GM19324 (cell line): ENCODE data around the gene CYTH2.

Experiments
- ATAC-seq: cut with Tn5 transposase; IDR thresholded peaks from one replicate; pipeline ENCODE4 v1.9.1; 2021; ENCODE audit warnings: mild to moderate bottlenecking, moderate library complexity; ENCODE audit not compliant: unreplicated experiment, low FRiP score

CYTH2 gene

DNA sequence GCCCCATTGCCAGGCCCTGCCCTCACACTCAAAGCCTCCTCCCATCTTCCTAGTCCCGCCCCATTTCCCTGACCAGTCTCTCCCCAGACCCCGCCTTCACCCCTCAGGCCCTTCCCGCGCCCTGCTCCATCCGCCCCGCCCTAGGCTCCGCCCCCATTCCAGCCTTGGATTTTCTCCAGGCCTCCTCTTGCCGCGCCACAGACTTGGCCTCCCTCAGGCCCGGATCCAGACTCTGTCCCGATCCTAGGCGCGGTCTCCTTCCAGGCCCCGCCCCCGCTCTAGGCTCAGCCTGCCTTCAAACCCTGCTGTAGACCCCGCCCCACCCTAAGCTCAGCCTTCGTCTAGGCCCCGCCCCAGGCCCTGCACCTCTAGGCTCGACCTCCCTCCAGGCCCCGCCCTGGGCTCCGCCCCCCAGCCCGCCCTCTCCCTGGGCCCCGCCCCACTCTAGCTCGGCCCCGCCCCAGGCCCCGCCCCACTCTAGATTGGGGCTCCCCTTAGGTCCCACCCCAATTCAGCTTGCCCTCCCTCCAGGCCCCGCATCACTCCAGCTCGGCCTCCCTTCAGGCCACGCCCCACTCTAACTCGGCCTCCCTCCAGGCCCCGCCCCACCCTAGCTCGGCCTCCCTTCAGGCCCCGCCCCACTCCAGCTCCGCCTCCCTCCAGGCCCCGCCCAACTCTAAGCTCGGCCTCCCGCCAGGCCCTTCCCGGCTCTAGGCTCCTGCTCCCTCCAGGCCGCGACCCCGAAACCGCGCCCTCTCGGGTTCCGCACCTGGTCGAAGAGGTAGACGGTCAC is 24.0 kb downstream of the CYTH2 start:
- ATAC-seq = peak; percentile 48

DNA sequence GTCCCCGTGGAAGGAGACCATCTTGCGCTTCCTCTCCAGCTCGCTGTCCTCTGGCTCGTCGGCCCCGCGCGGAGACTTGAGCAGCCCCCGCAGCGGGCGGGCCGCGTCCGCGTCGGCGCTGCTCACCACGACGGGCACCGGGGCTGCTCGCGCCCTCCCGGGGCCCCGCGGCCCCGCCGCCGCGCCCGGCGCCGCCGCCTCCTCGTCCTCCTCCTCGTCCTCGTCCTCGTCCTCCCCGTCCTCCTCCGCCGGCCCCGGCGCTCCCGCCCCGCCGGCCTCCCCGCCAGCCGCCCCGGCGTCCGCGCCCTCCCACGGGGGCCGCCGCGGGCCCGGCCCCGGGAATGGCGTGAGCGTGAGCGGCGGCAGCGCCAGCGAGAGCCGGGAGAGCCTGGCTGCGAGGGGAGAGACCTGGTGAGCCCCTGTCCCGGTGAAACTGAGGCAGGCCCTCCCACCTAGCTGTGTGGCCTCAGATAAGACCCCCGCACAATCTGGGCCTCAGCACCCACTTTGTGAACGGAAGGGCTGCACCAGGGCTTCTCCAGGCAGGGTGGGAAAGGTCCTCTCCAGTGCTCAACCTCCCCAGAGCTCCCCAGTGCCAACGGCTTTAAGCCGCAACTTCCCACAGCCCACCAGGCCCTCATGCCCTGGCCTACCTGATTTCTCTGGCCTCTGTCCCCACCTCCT is 24.7 kb downstream of the CYTH2 start:
- no peak for ATAC-seq

DNA sequence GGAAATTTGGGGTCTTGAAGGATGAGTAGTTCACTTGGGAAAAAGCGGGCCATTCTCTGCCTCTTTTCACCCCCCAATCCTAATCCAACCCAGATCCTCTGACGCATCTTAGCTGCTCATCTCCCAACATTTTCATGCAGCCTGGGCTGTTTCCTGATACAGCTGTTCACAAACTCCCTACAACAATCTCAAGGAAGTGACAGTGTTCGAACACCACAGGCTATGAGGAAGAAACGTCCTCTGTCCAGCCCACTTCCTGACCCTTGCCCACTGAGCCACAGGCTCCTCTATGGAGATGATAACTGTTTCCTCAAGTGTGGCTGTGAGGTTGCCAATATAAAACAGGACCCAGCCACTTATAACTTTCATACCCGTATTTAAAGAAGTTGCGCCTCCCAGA is 26.2 kb downstream of the CYTH2 start:
- ATAC-seq = no peak

DNA sequence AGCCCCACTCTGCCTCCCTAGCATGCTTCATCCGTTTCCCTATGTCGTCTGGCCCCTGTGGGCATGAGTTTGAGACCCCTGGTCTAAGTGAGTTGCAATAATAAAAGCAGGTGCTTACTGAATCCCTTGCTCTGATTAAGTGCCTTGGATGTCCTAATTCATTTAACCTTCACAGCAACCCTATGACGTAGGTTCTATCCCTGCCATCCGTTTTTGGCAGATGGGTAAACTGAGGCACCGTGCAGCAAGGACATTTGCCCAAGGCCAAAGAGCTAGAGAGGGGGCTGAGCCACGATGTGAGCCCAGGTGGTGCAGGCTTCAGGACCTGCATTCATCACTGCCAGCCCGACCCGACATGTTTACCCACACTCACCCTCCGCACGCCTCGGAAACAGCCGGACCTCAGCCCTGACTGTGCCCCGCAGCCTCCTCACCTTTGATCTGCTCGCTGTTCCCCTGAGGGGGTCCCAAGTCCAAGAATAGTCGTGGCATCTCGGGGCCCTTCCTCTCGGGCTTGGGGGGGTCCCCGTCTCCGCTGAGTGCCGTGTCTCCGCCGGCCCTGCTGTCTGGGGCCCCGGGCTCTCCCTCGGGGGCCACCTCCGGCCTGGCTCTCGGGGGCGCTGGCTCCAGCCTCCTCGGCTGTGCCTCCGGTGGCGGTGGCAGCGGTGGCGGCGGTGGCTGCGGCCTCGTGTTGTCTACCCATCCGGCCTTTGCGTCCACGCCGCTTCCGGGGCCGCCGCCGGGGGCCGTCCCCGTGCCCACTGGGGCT is 28.0 kb downstream of the CYTH2 start:
- no peak for ATAC-seq

DNA sequence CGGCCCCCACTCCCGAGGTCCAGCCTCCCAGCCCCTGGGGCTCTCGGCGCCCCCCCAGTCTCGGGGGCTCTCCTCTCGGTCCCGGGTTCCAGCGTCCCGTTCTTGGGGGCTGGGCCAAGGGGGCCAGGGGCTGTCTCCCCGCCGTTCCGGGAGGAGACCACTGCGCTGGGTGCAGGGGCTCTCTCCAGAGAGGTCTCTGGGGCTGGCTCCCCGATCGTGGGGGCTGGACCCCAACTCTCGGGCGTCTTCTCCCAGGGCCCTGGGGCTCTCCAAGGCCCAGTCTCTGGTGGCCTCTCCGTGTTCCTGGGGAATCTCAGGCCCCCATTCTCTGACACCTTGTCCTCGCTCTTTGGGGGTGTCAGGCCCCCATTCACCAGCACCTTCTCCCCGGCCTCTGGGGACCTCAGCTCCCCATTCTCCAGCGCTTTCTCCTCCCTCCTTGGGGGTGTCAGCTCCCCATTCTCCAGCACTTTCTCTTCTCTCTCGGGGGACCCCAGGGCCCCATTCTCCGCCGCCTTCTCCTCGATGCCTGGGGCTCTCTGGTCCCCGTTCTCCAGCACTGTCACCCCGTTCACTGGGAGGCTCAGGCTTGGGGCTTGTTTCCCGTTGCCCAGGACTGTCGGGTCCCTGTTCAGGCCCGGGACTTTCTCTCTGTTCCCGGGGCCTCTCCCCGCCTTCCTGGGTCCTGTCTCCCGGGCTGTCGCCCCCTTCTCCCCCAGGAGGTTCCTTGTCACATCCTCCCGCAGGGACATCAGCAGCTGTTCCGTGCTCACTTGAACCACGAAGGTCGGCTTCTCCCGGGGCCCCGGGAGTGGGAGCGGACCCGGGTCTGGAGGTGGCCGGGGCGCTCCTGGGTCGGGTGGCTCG is 28.8 kb downstream of the CYTH2 start:
- no peak for ATAC-seq

DNA sequence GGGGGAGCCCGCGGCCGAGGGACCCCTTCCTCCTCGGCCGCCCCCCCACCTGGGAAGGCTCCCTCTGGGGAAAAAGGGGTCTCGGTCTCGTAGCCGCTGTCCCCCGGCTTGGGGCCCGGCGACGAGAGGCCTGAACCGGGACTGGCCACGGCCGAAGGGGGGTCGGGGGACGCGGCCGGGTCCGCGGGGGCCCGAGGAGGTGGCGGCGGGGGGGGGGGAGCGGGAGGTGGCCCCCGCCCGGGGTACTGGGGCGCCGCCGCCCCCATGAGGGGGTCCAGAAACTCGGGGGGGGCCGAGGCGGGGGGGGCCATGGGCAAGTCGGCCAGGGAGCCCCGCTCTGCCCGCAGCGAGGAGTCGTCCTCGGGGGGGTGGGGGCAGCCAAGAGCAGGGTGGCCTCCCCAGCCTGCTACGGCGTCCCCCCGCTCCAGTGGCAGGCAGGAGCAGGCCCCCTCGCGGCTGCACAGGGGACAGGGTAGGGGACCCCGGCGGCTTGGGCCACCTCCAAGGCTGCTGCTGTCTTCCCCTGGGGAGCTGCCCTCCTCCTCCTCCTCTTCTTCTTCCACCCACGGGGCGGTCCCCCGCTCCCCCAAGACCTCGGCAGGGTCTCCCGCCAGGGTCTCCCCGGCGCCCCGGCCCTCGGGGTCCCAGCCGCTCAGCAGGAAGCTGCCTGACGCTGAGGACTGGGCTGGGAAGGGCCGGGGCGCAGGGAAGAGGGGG is 29.6 kb downstream of the CYTH2 start:
- ATAC-seq = no peak

DNA sequence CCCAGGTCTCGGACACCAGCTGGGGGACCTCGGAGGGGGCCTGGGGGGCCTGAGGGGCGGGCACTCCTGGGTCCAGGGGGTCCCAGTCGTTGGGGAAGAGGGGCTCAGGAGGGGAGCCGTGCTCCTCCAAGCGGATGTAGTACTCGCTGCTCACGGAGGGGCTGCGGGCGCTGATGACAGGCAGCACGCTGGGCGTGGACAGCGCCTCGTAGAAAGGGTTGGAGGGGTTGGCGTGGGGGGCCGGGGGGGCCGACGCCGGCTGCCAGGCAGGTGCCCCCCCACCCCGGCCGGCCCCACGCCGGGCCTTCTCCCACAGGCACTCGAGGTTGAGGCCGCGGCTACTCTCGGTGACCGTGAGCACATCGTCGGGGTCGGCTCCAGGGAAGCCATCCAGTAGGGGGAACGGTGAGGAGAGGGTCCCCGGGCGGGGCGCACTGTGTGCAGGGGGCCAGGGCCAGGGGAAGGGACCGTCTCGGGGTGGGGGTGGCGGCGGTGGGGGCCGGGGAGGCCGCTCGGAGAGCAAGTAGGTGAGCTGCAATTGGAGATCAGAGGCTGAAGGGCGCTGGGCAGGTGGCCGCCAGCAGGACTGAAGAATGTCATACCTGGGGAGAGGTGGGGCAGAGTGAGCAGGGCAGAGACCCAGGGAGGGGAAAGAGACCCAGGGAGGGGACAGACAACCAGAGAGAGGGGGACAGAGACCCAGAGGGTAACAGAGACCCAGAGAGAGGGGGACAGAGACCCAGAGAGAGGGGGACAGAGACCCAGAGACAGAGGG is 30.3 kb downstream of the CYTH2 start:
- no peak for ATAC-seq

DNA sequence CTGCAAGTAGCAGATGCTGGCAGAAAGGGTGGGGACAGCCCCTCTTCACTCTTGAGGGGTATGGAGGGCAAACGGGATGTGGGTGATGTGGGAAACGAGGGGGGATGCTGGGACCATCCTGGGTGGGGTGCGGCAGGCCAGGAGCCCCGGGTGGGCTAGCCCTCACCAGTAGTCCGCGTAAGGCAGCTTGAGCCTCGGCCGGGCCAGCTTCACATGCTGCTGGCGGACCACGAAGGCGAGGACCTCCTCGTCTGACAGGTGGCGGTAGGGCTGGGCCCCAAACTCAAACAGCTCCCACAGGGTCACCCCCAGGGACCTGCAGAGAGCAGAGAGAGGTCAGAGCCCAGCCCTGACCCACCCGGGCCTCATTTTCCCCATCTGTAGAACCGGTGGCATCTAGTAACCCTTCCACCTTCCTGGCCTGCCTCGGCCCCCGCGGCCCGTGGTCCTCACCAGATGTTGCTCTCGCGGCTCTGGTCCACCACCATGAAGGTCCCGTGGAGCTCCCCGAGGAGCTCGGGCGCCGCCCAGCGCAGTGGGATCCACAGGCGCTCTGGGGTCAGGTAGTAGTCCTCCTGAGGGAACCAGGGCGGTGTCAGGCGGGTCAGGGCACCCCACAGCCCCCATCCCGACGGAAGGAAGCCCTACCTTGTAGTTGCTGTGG is 31.8 kb downstream of the CYTH2 start:
- no peak for ATAC-seq

DNA sequence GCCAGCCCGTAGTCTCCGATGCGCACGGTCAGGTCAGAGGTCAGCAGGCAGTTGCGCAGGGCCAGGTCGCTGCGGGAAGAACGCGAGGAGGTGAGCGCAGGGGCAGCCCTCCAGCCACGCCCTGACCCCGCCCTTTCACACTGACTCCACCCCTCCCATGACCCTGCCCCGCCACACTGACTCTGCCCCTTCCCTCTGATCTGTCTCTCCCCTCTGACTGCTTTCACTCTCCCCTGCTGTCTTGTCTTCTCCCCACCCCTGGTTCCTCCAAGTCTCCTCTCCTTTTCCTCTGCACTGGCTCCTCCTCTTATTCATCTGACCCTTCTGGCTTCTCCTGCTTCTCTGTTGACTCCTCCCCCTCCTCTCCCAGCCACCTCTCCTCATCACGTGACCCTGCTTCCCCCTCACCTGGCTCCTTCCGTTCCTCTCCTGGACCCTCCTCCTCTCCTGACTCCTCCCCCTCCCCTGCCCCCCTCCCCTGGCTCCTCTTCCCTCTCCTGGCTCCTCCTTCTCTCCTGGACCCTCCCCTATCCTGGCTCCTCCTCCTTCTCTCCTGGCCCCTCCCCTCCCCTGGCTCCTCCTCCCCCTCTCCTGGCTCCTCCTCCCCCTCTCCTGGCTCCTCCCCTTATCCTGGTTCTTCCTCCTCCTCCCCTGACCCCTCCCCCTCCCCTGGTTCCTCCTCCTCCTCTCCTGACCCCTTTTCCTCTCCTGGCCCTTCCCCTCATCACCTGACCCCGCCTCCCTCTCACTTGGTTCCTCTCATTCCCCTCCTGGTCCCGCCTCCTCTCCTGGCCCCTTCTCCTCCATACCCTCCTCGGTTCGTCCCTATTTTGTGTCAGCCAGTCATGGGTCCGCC is 32.6 kb downstream of the CYTH2 start:
- no peak for ATAC-seq

DNA sequence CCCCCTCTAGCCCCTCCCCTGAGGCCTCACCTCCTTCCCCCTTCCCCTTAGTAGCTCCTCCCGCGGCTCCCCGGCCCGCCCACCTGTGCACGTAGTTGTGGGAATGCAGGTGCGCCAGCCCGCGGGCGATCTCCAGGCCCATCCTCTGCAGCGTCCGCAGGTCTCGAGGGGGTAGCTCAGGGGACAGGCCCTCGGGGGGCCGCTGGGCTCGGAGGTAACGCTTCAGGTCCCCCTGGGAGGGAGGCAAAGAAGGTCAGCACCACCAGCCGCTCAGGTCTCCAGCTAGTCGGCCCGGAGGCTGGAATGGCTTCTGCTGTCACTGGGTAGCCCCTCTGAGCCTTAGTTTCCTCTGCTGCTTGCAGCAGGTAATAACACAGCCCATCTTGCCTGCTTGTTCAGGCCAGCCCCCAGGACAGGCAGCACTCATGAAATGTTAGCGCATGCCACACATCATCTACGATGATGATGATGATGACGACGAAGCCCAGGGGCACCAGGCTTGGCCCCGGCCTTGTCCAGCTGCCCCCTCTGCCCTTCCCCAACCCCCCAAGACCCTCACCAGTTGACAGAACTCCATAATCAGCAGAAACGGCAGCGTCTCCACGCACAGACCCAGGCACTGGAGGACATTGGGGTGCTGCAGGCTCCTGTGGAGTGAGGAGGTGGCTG is 33.3 kb downstream of the CYTH2 start:
- ATAC-seq = no peak

DNA sequence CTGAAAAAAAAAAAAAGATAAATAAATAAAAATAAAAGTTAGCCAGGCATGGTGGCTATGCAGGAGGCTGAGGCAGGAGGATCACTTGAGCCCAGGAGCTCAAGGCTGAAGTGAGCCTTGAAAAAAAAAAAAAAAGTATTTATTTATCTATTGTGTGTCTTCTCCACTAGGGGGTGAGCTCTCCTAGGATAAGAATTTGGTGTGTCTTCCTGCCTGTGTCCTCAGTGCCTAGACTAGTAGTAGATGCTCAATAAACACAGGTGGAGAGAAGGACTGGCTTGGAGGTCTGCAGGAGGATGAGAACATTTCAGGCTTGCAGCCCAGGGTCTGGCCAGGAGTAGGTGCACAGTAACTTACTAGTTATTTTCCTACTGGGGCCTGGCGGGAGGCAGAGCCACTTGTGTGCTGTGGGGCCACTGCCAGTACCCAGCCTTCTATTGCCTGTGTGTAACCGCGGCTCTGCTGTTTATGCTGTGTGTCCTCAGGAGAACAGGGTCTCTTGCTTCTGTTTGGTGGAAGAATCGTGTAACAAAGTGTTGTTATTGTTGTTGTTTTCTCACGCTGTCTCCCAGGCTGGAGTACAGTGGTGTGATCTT is 37.1 kb downstream of the CYTH2 start:
- no peak for ATAC-seq

DNA sequence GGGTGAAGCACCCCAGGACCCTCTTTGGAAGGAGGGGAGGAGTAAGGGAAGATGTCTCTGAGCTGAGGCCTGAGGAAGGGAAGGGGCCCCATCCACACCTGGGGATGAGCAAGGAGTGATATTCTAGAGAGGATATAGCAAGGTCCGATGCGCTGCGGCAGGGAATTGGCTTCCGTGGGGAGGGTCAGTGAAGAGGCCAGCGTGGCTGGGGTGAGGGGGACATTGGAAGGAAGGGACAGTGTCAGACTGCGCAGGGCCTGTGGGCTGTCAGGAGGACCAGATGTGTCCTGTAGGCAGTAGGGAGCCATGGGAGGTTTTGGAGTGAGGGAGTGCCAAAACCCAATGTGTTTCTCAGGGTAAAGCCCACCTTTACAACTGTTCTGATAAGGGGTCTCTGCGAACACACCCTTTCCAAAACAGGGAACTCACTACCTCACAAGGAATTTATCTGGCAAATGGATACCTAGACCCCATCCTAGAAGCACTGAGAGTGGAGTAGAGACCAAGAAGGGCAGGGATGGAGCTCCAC is 38.8 kb downstream of the CYTH2 start:
- no peak for ATAC-seq

DNA sequence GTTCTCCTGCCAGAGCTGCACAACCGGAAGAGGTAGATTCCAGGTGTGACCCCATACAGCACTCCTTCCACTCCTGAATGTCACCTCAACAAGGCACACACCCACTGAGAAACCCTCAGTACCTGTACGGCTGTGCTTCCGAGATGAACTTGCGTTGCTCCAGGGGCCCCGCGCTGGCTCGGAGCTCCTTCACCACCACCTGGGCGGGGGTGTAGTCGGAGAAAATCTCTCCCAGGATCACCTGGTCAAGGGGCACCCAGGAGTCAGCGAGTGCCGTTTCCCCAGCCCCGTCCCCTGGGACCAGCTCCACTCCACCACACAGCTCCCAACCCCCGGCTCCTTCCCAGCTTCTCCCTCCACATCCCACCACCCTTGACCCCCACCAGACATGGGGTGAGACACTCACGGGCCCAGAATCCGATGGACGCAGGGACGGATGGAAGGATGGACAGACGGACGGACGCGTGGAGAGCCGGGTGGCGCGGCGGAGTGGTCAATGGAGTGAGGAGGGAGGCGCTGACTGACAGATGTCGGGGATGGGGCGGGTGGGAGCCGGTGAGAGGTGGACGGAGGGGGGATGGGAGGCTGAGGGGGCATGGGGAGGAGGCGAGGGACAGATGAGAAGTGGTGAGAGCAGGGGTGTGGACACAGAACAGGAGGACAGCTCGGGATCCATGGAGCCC is 39.7 kb downstream of the CYTH2 start:
- ATAC-seq = no peak

DNA sequence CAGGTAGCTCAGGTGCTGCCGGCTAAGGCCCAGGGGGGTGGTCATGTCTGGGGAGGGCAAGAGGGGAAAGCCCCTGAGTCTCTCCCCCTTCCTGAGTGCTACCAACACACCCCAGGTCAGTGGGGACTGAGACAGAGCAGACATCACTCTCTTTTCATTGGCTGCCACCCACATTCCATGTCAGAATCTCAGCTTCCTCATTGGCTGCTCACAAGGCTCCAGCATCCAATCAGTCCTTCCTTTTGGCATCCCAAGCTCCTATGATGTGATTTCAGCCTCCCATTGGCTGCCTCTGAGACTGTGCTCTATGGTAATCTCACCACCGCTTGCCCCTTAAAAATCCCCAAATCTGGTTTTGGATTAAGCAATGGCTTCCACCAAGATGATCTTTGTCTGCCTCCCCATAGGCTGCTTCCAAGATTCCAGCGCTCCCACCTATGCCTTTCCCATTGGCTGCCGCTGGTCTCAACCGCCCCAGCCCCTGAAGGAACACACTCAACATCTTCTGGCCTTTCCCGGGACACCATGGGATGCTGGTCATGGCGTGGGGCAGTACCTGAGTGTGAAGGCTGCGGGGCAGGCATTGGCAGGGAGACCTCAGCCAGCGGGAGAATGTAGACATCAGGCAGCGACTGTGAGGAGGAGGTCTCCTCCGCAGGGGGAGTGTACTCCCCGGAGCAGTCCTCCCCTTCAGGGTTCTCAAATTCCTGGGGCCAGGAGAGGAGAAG is 40.5 kb downstream of the CYTH2 start:
- no peak for ATAC-seq
